B cell (primary cell): ENCODE data around the gene RNF32. TPM values are rescaled to one million over a fixed set of nuclear protein-coding genes. Genes with fewer than 3 reads are reported as not detected.

ENCODE experiments used
- ATAC-seq: fragments of 200-7000 bp; cut with Tn5 transposase; one replicate; pipeline ENCODE4 v1.10.0; 2021; ENCODE audit warnings: low read depth, mild to moderate bottlenecking, moderate number of reproducible peaks, moderate library complexity
- CTCF ChIA-PET: fragments of 350-600 bp; sonication (Branson Sonifier 250); formaldehyde crosslinking; loops from one replicate; lab custom pipeline; 2021; ENCODE audit warnings: antibody characterized with exemption, inconsistent platforms; lab: Charles Lee
- POLR2A ChIA-PET: fragments of 350-600 bp; sonication (Branson Sonifier 250); formaldehyde crosslinking; loops from one replicate; lab custom pipeline; 2021; ENCODE audit warnings: antibody characterized with exemption; lab: Charles Lee
- DNase-seq: peaks from one replicate; pipeline ENCODE4 v3.0.0; 2013
- H2AFZ ChIP-seq: 2 replicates; pipeline ENCODE4 v1.6.1; 2012; ENCODE audit warnings: mild to moderate bottlenecking, low read depth, low read length; ENCODE audit not compliant: insufficient read depth, poor library complexity, severe bottlenecking
- H3K27ac ChIP-seq, 2 donors: 1 replicate in 1 of 2; 2 replicates in 1 of 2; pipeline ENCODE4 v1.5.1; 2012 to 2013; ENCODE audit warnings: low read length in 2 of 2, mild to moderate bottlenecking in 2 of 2, moderate library complexity in 1 of 2
- H3K27me3 ChIP-seq, 4 experiments: fragments of 200-600 bp in 1 of 4; sonication (generic) in 1 of 4; replicated peaks in 1 of 4; 1 replicate in 2 of 4; 2 replicates in 2 of 4; pipeline versions ENCODE4 v1.6.1 to v1.7.0; 2013 to 2016; ENCODE audit warnings: low read length in 3 of 4, mild to moderate bottlenecking in 2 of 4, mixed read lengths in 1 of 4, moderate library complexity in 1 of 4; ENCODE audit not compliant: insufficient read depth in 4 of 4, control insufficient read depth in 3 of 4; ENCODE audit errors: control extremely low read depth in 1 of 4
- H3K36me3 ChIP-seq, 2 experiments: replicated peaks in 1 of 2; 1 replicate in 1 of 2; 2 replicates in 1 of 2; pipeline versions ENCODE4 v1.6.1 to v1.7.1; 2013; ENCODE audit warnings: low read length in 1 of 2; ENCODE audit not compliant: insufficient read depth in 2 of 2, control insufficient read depth in 1 of 2; ENCODE audit errors: control extremely low read depth in 1 of 2, extremely low read depth in 1 of 2
- H3K4me1 ChIP-seq, 2 donors: fragments of 200-600 bp in 1 of 2; sonication (generic) in 1 of 2; 1 replicate in 1 of 2; 2 replicates in 1 of 2; pipeline versions ENCODE4 v1.5.1 to v1.6.1; 2013 to 2017; ENCODE audit warnings: low read length in 2 of 2; ENCODE audit not compliant: control insufficient read depth in 2 of 2, insufficient read depth in 2 of 2
- H3K4me2 ChIP-seq: replicated peaks from 2 replicates; pipeline ENCODE3; 2012; ENCODE audit warnings: mild to moderate bottlenecking, low read depth, low read length; ENCODE audit not compliant: poor library complexity, severe bottlenecking
- H3K4me3 ChIP-seq, 5 experiments: fragments of 200-600 bp in 1 of 5; sonication (generic) in 1 of 5; 1 replicate in 3 of 5; 2 replicates in 2 of 5; pipeline versions ENCODE4 v1.5.1 to v1.7.0; 2011 to 2016; ENCODE audit warnings: low read length in 4 of 5, mild to moderate bottlenecking in 4 of 5, low read depth in 2 of 5, control low read depth in 1 of 5, moderate library complexity in 1 of 5; ENCODE audit not compliant: insufficient read depth in 1 of 5; ENCODE audit errors: control extremely low read depth in 1 of 5, extremely low read depth in 1 of 5
- H3K79me2 ChIP-seq: fragments of 200-600 bp; sonication (generic); one replicate; pipeline ENCODE4 v1.6.0; 2016; ENCODE audit warnings: low read length; ENCODE audit not compliant: control insufficient read depth, insufficient read depth
- H3K9ac ChIP-seq: fragments of 200-600 bp; sonication (generic); 2 replicates; pipeline ENCODE4 v1.6.1; 2017; ENCODE audit warnings: mild to moderate bottlenecking, low read length, moderate library complexity
- H3K9me3 ChIP-seq, 3 donors: one replicate each; pipeline versions ENCODE4 v1.6.1 to v1.7.1; 2013; ENCODE audit warnings: low read length in 2 of 3; ENCODE audit not compliant: control insufficient read depth in 2 of 3, insufficient read depth in 1 of 3; ENCODE audit errors: control extremely low read depth in 1 of 3
- H4K20me1 ChIP-seq: 2 replicates; pipeline ENCODE4 v1.6.0; 2012; ENCODE audit warnings: mild to moderate bottlenecking, low read length; ENCODE audit not compliant: insufficient read depth, control insufficient read depth, poor library complexity, severe bottlenecking
- H3K27ac Mint-ChIP-seq: one replicate; pipeline ENCODE4 v1.8.0; 2021; ENCODE audit warnings: mixed read lengths
- H3K27me3 Mint-ChIP-seq: one replicate; pipeline ENCODE4 v1.8.0; 2021; ENCODE audit warnings: mixed read lengths
- H3K4me1 Mint-ChIP-seq: one replicate; pipeline ENCODE4 v1.8.0; 2021; ENCODE audit warnings: mixed read lengths
- H3K4me3 Mint-ChIP-seq: one replicate; pipeline ENCODE4 v1.8.0; 2021; ENCODE audit warnings: mixed read lengths
- H3K9me3 Mint-ChIP-seq: one replicate; pipeline ENCODE4 v1.8.0; 2022; ENCODE audit warnings: mixed read lengths; ENCODE audit not compliant: insufficient read depth
- CTCF ChIP-seq: fragments of 200-600 bp; IDR thresholded peaks from one replicate; pipeline ENCODE4 v1.8.0; 2022; ENCODE audit warnings: antibody characterized with exemption, mild to moderate bottlenecking
- EZH2 ChIP-seq: IDR thresholded peaks from 2 replicates; pipeline ENCODE4 v1.6.1; 2012; ENCODE audit warnings: borderline replicate concordance, low read depth, mild to moderate bottlenecking, moderate library complexity, low read length; ENCODE audit not compliant: insufficient read depth, poor library complexity, severe bottlenecking
- WGBS: methylation state at CpG from one replicate; pipeline ENCODE4 v1.1.5; 2013; ENCODE audit warnings: missing lambda C conversion rate; ENCODE audit not compliant: insufficient coverage; 5-methylcytosine and 5-hydroxymethylcytosine counted together
- intact Hi-C: fragments of 100-400 bp; cut with micrococcal nuclease; formaldehyde crosslinking; loops from one replicate; pipeline ENCODE4 v1.10.0; 2022
- polyA plus RNA-seq: library from polyadenylated mRNA; depleted of rRNA; stranded (reverse); fragments of >200 nt; gene quantifications from 2 replicates; pipeline ENCODE4 v1.2.3, GENCODE V29; 2012
- total RNA-seq, 2 donors: library from RNA; stranded (reverse); fragments of 120-200 nt in 1 of 2; gene quantifications; 1 replicate in 1 of 2; 2 replicates in 1 of 2; pipeline versions ENCODE4 v1.2.3 to v1.2.4, GENCODE V29; 2013 to 2022

Gene RNF32
- total and polyA plus RNA-seq, 2 donors (not counting 1 experiment from before 2014, with no cell fraction given), result 1.6 to 2.3 TPM

DNA sequence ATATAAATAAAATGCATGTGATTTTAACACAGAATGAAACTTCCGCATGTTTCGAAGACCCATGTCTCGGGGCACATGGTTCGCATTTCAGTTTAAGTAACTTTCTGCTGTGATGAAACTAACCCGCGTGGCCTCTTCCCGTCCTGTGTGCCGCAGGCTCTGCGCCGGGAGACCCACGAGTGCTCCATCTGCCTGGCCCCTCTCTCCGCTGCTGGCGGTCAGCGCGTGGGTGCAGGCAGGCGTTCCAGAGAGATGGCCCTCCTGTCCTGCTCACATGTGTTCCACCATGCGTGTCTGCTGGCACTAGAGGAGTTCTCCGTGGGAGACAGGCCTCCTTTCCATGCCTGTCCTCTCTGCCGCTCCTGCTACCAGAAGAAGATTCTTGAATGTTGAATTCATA lies 35.7 kb downstream of the RNF32 start:
- Mint-ChIP-seq H3K27ac (no peak overlapping the region), H3K4me1 (no peaks in the 10 kb centered on the region), H3K4me3 (no peak overlapping the region), H3K9me3 (no peaks in the 10 kb centered on the region), H3K27me3 (no peaks in the 10 kb centered on the region)
- CTCF ChIA-PET, result no interaction called here
- TF ChIP-seq EZH2 (no peak), CTCF (no peak)
- POLR2A ChIA-PET, result no interaction called here
- Histone ChIP-seq H3K79me2 (no peaks in the 10 kb centered on the region), H3K9me3 (no peaks in the 10 kb centered on the region), H3K4me1 (no peaks in the 10 kb centered on the region), H2AFZ (no peak overlapping the region), H3K4me2 (no peak overlapping the region), H3K27ac (no peak overlapping the region), H3K4me3 (no peak overlapping the region), H3K9ac (no peak overlapping the region), H3K27me3 (no peaks in the 10 kb centered on the region), H4K20me1 (no peaks in the 10 kb centered on the region), H3K36me3 (peaks cover 2 to 21% of the 10 kb centered on the region in 2 experiments)
- intact Hi-C loops, result no loop called here
- no peak for ATAC-seq
- 83% methylated on average over 19 of the region's 19 CpGs for WGBS
- no peak for DNase-seq

- Histone ChIP-seq H3K4me1 (no peaks in the 10 kb centered on the region), H3K4me3 (no peak overlapping the region), H3K79me2 (no peaks in the 10 kb centered on the region), H3K9ac (no peak overlapping the region), H3K27ac (no peak overlapping the region), H3K4me2 (no peak overlapping the region), H3K27me3 (no peaks in the 10 kb centered on the region), H3K9me3 (no peaks in the 10 kb centered on the region), H4K20me1 (no peaks in the 10 kb centered on the region), H3K36me3 (peaks cover 0 to 23% of the 10 kb centered on the region in 2 experiments), H2AFZ (no peak overlapping the region)
- no peaks in the 10 kb centered on the region for H3K4me1 Mint-ChIP-seq
- H3K9me3 Mint-ChIP-seq, result no peaks in the 10 kb centered on the region
- H3K4me3 Mint-ChIP-seq, result no peak overlapping the region
- CTCF ChIA-PET, result no interaction called here
- TF ChIP-seq CTCF (no peak), EZH2 (no peak)
- ATAC-seq (no peak), DNase-seq (no peak)
- no peaks in the 10 kb centered on the region for H3K27me3 Mint-ChIP-seq
- WGBS, result 98% methylated on average over 7 of the region's 9 CpGs
- H3K27ac Mint-ChIP-seq, result no peak overlapping the region
- intact Hi-C loops, result no loop called here
- POLR2A ChIA-PET, result no interaction called here
Measured at GRCh38 chr7:156677374-156678054, 36.9 kb downstream of the RNF32 start.
